H1 (cell line): ENCODE data around the gene ACTA2. TPM values are rescaled to one million over a fixed set of nuclear protein-coding genes. Genes with fewer than 3 reads are reported as not detected.

Experiments
- CTCF ChIA-PET: fragments of 300-600 bp; sonication (Branson Sonifier 250); formaldehyde crosslinking; loops from one replicate; lab custom pipeline; 2021; ENCODE audit not compliant: partially characterized antibody; lab: Charles Lee
- POLR2A ChIA-PET: fragments of 300-600 bp; sonication (Branson Sonifier 250); formaldehyde crosslinking; loops from one replicate; lab custom pipeline; 2021; ENCODE audit warnings: inconsistent platforms; ENCODE audit not compliant: partially characterized antibody; lab: Charles Lee
- DNase-seq, 2 experiments: peaks; one replicate each; pipeline versions ENCODE4 v3.0.0 to v3.0.0-alpha.2; 2010 to 2022; ENCODE audit warnings: low spot score in 2 of 2, low read depth in 1 of 2, mixed read lengths in 1 of 2
- FAIRE-seq: peaks from 2 replicates; lab custom pipeline; 2011; peaks lifted over from hg19 to GRCh38; lab: Jason Lieb, UNC
- H2AFZ ChIP-seq: 2 replicates; pipeline ENCODE4 v1.8.1; 2012; ENCODE audit warnings: low read length, inconsistent platforms
- H2AK5ac ChIP-seq: 2 replicates; pipeline ENCODE4 v1.6.1; 2013; ENCODE audit warnings: low read depth, low read length
- H2BK120ac ChIP-seq: replicated peaks from 2 replicates; pipeline ENCODE3; 2013; ENCODE audit warnings: low read depth, low read length, inconsistent platforms
- H2BK12ac ChIP-seq: 2 replicates; pipeline ENCODE4 v1.6.1; 2013; ENCODE audit warnings: low read depth, low read length
- H2BK15ac ChIP-seq: 2 replicates; pipeline ENCODE4 v1.6.1; 2013; ENCODE audit warnings: low read length
- H2BK20ac ChIP-seq: 2 replicates; pipeline ENCODE4 v1.6.1; 2013; ENCODE audit warnings: low read length
- H2BK5ac ChIP-seq: 2 replicates; pipeline ENCODE4 v1.6.1; 2013; ENCODE audit warnings: low read depth, low read length
- H3K14ac ChIP-seq: 2 replicates; pipeline ENCODE4 v1.6.1; 2013; ENCODE audit warnings: inconsistent platforms; ENCODE audit not compliant: insufficient read length
- H3K18ac ChIP-seq: 2 replicates; pipeline ENCODE4 v1.6.1; 2013; ENCODE audit warnings: low read length; ENCODE audit errors: extremely low read depth
- H3K23ac ChIP-seq: 2 replicates; pipeline ENCODE4 v1.6.1; 2013; ENCODE audit warnings: inconsistent platforms; ENCODE audit not compliant: insufficient read length
- H3K23me2 ChIP-seq: 2 replicates; pipeline ENCODE4 v1.6.1; 2013; ENCODE audit warnings: low read depth, low read length
- H3K27ac ChIP-seq: 2 replicates; pipeline ENCODE4 v1.6.1; 2011; ENCODE audit warnings: low read depth, low read length, inconsistent platforms
- H3K27me3 ChIP-seq, 4 experiments: replicated peaks in 1 of 4; 1 replicate in 1 of 4; 2 replicates in 3 of 4; pipeline versions ENCODE4 v1.6.1 to v1.8.1; 2011 to 2013; ENCODE audit warnings: low read length in 3 of 4, mild to moderate bottlenecking in 3 of 4, inconsistent platforms in 2 of 4, mixed read lengths in 2 of 4, moderate library complexity in 1 of 4; ENCODE audit not compliant: control insufficient read depth in 3 of 4, insufficient read depth in 3 of 4; ENCODE audit errors: extremely low read depth in 1 of 4
- H3K36me3 ChIP-seq, 4 experiments: 2 replicates each; pipeline versions ENCODE4 v1.6.1 to v1.8.1; 2011 to 2013; ENCODE audit warnings: mild to moderate bottlenecking in 4 of 4, low read length in 3 of 4, moderate library complexity in 2 of 4, control low read depth in 1 of 4, inconsistent platforms in 1 of 4; ENCODE audit not compliant: insufficient read depth in 4 of 4, control insufficient read depth in 2 of 4
- H3K4ac ChIP-seq: replicated peaks from 2 replicates; pipeline ENCODE3; 2013; ENCODE audit warnings: low read length, low read depth, mixed read lengths, inconsistent platforms; ENCODE audit not compliant: insufficient read length
- H3K4me1 ChIP-seq, 4 experiments: replicated peaks in 1 of 4; 1 replicate in 1 of 4; 2 replicates in 3 of 4; pipeline versions ENCODE4 v1.6.1 to v1.8.1; 2011 to 2013; ENCODE audit warnings: low read length in 3 of 4, inconsistent platforms in 2 of 4, mixed read lengths in 1 of 4; ENCODE audit not compliant: insufficient read depth in 4 of 4, control insufficient read depth in 3 of 4
- H3K4me2 ChIP-seq, 2 experiments: 2 replicates each; pipeline versions ENCODE4 v1.6.1 to v1.8.1; 2011 to 2013; ENCODE audit warnings: low read depth in 2 of 2, low read length in 2 of 2, control low read depth in 1 of 2, inconsistent platforms in 1 of 2, mild to moderate bottlenecking in 1 of 2; ENCODE audit not compliant: insufficient read depth in 1 of 2
- H3K4me3 ChIP-seq, 4 experiments: fragments of 200-600, 300-600 bp in 1 of 4; sonication (generic), shearing (Covaris generic), sonication (Bioruptor Twin) in 1 of 4; 2 replicates each; pipeline versions ENCODE4 v1.5.1 to v1.8.1; 2011 to 2016; ENCODE audit warnings: low read length in 4 of 4, low read depth in 3 of 4, control low read depth in 2 of 4, inconsistent platforms in 2 of 4, mild to moderate bottlenecking in 2 of 4, mixed read lengths in 1 of 4, moderate library complexity in 1 of 4; ENCODE audit not compliant: insufficient read depth in 2 of 4; ENCODE audit errors: extremely low read depth in 1 of 4
- H3K56ac ChIP-seq: replicated peaks from 2 replicates; pipeline ENCODE3; 2013; ENCODE audit warnings: low read depth, mild to moderate bottlenecking, mixed read lengths, low read length, inconsistent platforms; ENCODE audit not compliant: insufficient read length
- H3K79me1 ChIP-seq: 2 replicates; pipeline ENCODE4 v1.6.1; 2013; ENCODE audit warnings: low read depth, low read length, control low read depth
- H3K79me2 ChIP-seq, 2 experiments: 2 replicates each; pipeline versions ENCODE4 v1.6.1 to v1.8.1; 2012 to 2013; ENCODE audit warnings: low read length in 2 of 2, mild to moderate bottlenecking in 2 of 2, inconsistent platforms in 1 of 2; ENCODE audit not compliant: insufficient read depth in 2 of 2, control insufficient read depth in 1 of 2
- H3K9ac ChIP-seq, 4 experiments: replicated peaks in 1 of 4; 1 replicate in 1 of 4; 2 replicates in 3 of 4; pipeline versions ENCODE4 v1.6.1 to v1.8.1; 2011 to 2013; ENCODE audit warnings: low read depth in 3 of 4, low read length in 3 of 4, control low read depth in 2 of 4, mild to moderate bottlenecking in 2 of 4, moderate library complexity in 2 of 4, inconsistent platforms in 1 of 4; ENCODE audit errors: extremely low read depth in 1 of 4
- H3K9me3 ChIP-seq, 2 experiments: 2 replicates each; pipeline versions ENCODE4 v1.6.1 to v1.8.1; 2012 to 2013; ENCODE audit warnings: mild to moderate bottlenecking in 2 of 2, moderate library complexity in 2 of 2, control low read depth in 1 of 2, inconsistent platforms in 1 of 2, low read depth in 1 of 2, low read length in 1 of 2, mixed read lengths in 1 of 2; ENCODE audit not compliant: insufficient read depth in 2 of 2
- H4K20me1 ChIP-seq, 2 experiments: replicated peaks in 1 of 2; 2 replicates each; pipeline versions ENCODE3 to v1.8.1; 2011 to 2013; ENCODE audit warnings: inconsistent platforms in 2 of 2, low read length in 2 of 2, mild to moderate bottlenecking in 1 of 2; ENCODE audit not compliant: insufficient read depth in 2 of 2, control insufficient read depth in 1 of 2
- H4K5ac ChIP-seq: 2 replicates; pipeline ENCODE4 v1.6.1; 2013; ENCODE audit warnings: low read length, low read depth, mixed read lengths, inconsistent platforms; ENCODE audit not compliant: insufficient read length
- H4K8ac ChIP-seq: 2 replicates; pipeline ENCODE4 v1.8.0; 2013; ENCODE audit warnings: mild to moderate bottlenecking, moderate library complexity, low read length, inconsistent platforms; ENCODE audit not compliant: insufficient read depth; ENCODE audit errors: extremely low read depth
- H4K91ac ChIP-seq: replicated peaks from 2 replicates; pipeline ENCODE3; 2013; ENCODE audit warnings: low read length, mixed read lengths, inconsistent platforms; ENCODE audit not compliant: insufficient read length
- CTBP2 ChIP-seq: IDR thresholded peaks from 2 replicates; pipeline ENCODE4 v1.7.0; 2011; ENCODE audit warnings: borderline replicate concordance, mild to moderate bottlenecking, moderate library complexity, mixed read lengths, low read length; ENCODE audit not compliant: insufficient read depth, insufficient read length
- FOSL1 ChIP-seq: IDR thresholded peaks from 2 replicates; pipeline ENCODE4 v1.6.1; 2011; ENCODE audit warnings: mild to moderate bottlenecking, low read depth, low read length, moderate library complexity; ENCODE audit not compliant: insufficient read depth
- KDM4A ChIP-seq: IDR thresholded peaks from one replicate; pipeline ENCODE4 v1.7.1; 2012; ENCODE audit warnings: low read depth, mild to moderate bottlenecking, moderate library complexity, low read length, inconsistent platforms; ENCODE audit not compliant: severe bottlenecking
- RXRA ChIP-seq: IDR thresholded peaks from 2 replicates; pipeline ENCODE4 v1.6.1; 2011; ENCODE audit warnings: low read depth, mild to moderate bottlenecking, low read length, moderate library complexity; ENCODE audit not compliant: insufficient read depth
- TCF12 ChIP-seq: IDR thresholded peaks from 2 replicates; pipeline ENCODE4 v1.6.1; 2011; ENCODE audit warnings: low read depth, mild to moderate bottlenecking, low read length
- WGBS, 2 experiments: shearing (Covaris generic) in 1 of 2; methylation state at CpG; one replicate each; pipeline versions ENCODE4 v1.1.6 to v1.1.7; 2013 to 2015; ENCODE audit warnings: low lambda C conversion rate in 2 of 2, mixed read lengths in 2 of 2, inconsistent platforms in 1 of 2, low coverage in 1 of 2, missing lambda C conversion rate in 1 of 2; ENCODE audit not compliant: insufficient replicate concordance in 2 of 2, insufficient coverage in 1 of 2, insufficient read length in 1 of 2; ENCODE audit errors: extremely low coverage in 1 of 2, missing lambda C conversion rate in 1 of 2; 5-methylcytosine and 5-hydroxymethylcytosine counted together
- polyA plus RNA-seq, 7 experiments: library from polyadenylated mRNA; depleted of rRNA in 3 of 7; stranded (reverse) in 5 of 7; unstranded in 2 of 7; fragments of >200 nt in 5 of 7; fragments of 200-250 nt in 2 of 7; gene quantifications; 1 replicate in 5 of 7; 2 replicates in 1 of 7; 4 replicates in 1 of 7; pipeline versions ENCODE4 v1.2.1 to v1.2.3, GENCODE V29; 2011 to 2013; ENCODE audit warnings: missing spikeins in 2 of 7, mixed read lengths in 2 of 7
- total RNA-seq: library from RNA; stranded (reverse); fragmentation: NEBNext Ultra II Directional; extraction: Animal tissue kit (Norgen Biotek cat#: 25700); gene quantifications from 2 replicates; pipeline ENCODE4 v1.2.1, GENCODE V29; 2021

ACTA2 gene
- total and polyA plus RNA-seq, 2 of the 8 experiments (the other 6 are each of a cell fraction or from before 2014, with no cell fraction given), result 3.5 to 8.9 TPM

GRCh38 chr10:88966797-88967196 lies 14.2 kb upstream of the ACTA2 start:
- Histone ChIP-seq H3K56ac (no peak overlapping the region), H3K4ac (no peak overlapping the region), H4K91ac (no peak overlapping the region), H2AFZ (no peak overlapping the region), H4K5ac (no peak overlapping the region), H3K4me2 (no peak overlapping the region), H4K8ac (no peak overlapping the region), H3K18ac (no peak overlapping the region), H3K4me1 (no peaks in the 10 kb centered on the region), H3K36me3 (no peaks in the 10 kb centered on the region), H3K27ac (no peak overlapping the region), H3K79me2 (no peaks in the 10 kb centered on the region), H3K9ac (no peak overlapping the region), H3K14ac (no peak overlapping the region), H3K79me1 (no peaks in the 10 kb centered on the region), H4K20me1 (no peaks in the 10 kb centered on the region), H2BK20ac (no peak overlapping the region), H3K4me3 (no peak overlapping the region), H3K23ac (no peak overlapping the region), H3K9me3 (no peaks in the 10 kb centered on the region), H2BK120ac (no peak overlapping the region), H2BK5ac (no peak overlapping the region), H2BK12ac (no peak overlapping the region), H2BK15ac (no peak overlapping the region), H3K23me2 (no peaks in the 10 kb centered on the region), H2AK5ac (no peak overlapping the region), H3K27me3 (no peaks in the 10 kb centered on the region)
- FAIRE-seq, result no peak
- no peak for DNase-seq
- CTCF ChIA-PET, result interaction anchor here (1.1 to 1.3 kb wide), 2 partner anchors 24 to 205 kb away, joined by 3 read pairs; partner anchors contain the start of gene FAS
- POLR2A ChIA-PET, result interaction anchor here (0.6 kb wide), 1 partner anchor 10 kb away, joined by 3 read pairs; no protein-coding TSS in a partner anchor
- 84% methylated on average over 3 of the region's 3 CpGs; no CpG with 5 or more reads in 1 of the 2 experiments for WGBS, 2 experiments
- TF ChIP-seq CTBP2, result no peak
- no peak for TF ChIP-seq TCF12
- TF ChIP-seq RXRA, result no peak
- no peak for TF ChIP-seq KDM4A
- no peak for TF ChIP-seq FOSL1
